Ishikawa (cell line): Measurements from ENCODE around the gene RNF157.

ENCODE experiments used
- CEBPB ChIP-seq: IDR thresholded peaks from 2 replicates; pipeline ENCODE4 v1.6.1; 2012
- CREB1 ChIP-seq: IDR thresholded peaks from 2 replicates; pipeline ENCODE4 v1.6.1; 2012; ENCODE audit warnings: low read depth
- EP300 ChIP-seq: IDR thresholded peaks from 2 replicates; pipeline ENCODE4 v1.6.1; 2012; ENCODE audit warnings: borderline replicate concordance
- MAX ChIP-seq: IDR thresholded peaks from 2 replicates; pipeline ENCODE4 v1.6.1; 2012
- RAD21 ChIP-seq: IDR thresholded peaks from 2 replicates; pipeline ENCODE4 v1.6.1; 2012; ENCODE audit warnings: low read depth
- TCF12 ChIP-seq: IDR thresholded peaks from 2 replicates; pipeline ENCODE4 v1.6.1; 2012; ENCODE audit warnings: low read depth
- TEAD4 ChIP-seq: IDR thresholded peaks from 2 replicates; pipeline ENCODE4 v1.6.1; 2012
- USF1 ChIP-seq: IDR thresholded peaks from 2 replicates; pipeline ENCODE4 v1.6.1; 2012
- YY1 ChIP-seq: IDR thresholded peaks from 2 replicates; pipeline ENCODE4 v1.6.1; 2012; ENCODE audit warnings: low read depth
- ZBTB7A ChIP-seq: IDR thresholded peaks from 2 replicates; pipeline ENCODE4 v1.6.1; 2012; ENCODE audit warnings: low read depth
- TF ChIP-seq, protein P1 (sequence below): IDR thresholded peaks from 2 replicates; pipeline ENCODE4 v1.6.1; 2012; ENCODE audit warnings: low read depth, mild to moderate bottlenecking

DNA sequence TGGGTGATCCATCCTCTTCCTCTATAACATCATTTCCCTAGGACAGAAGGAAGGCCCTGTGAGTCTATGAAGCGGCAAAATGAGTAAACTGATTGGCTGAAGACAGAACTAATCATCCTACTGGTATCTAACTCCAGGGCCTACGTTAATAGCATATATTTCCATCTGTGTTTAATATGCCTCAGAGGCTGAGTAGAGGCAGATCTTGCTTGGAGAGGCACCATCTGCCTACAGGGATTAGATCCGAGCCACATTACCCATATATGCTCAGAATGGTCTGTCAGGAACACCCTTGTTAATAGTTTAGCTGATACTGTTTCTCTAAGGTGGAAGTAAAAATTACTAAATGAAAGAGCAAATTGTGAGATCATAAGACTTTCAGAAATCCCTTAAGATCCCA lies 86.0 kb downstream of the RNF157 start:
- no peak for TF ChIP-seq YY1
- no peak for TF ChIP-seq EP300
- no peak for TF ChIP-seq TEAD4
- TF ChIP-seq CREB1: no peak
- no peak for TF ChIP-seq ZBTB7A
- TF ChIP-seq, protein P1, sequence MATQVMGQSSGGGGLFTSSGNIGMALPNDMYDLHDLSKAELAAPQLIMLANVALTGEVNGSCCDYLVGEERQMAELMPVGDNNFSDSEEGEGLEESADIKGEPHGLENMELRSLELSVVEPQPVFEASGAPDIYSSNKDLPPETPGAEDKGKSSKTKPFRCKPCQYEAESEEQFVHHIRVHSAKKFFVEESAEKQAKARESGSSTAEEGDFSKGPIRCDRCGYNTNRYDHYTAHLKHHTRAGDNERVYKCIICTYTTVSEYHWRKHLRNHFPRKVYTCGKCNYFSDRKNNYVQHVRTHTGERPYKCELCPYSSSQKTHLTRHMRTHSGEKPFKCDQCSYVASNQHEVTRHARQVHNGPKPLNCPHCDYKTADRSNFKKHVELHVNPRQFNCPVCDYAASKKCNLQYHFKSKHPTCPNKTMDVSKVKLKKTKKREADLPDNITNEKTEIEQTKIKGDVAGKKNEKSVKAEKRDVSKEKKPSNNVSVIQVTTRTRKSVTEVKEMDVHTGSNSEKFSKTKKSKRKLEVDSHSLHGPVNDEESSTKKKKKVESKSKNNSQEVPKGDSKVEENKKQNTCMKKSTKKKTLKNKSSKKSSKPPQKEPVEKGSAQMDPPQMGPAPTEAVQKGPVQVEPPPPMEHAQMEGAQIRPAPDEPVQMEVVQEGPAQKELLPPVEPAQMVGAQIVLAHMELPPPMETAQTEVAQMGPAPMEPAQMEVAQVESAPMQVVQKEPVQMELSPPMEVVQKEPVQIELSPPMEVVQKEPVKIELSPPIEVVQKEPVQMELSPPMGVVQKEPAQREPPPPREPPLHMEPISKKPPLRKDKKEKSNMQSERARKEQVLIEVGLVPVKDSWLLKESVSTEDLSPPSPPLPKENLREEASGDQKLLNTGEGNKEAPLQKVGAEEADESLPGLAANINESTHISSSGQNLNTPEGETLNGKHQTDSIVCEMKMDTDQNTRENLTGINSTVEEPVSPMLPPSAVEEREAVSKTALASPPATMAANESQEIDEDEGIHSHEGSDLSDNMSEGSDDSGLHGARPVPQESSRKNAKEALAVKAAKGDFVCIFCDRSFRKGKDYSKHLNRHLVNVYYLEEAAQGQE: no peak
- no peak for TF ChIP-seq MAX
- TF ChIP-seq CEBPB: no peak
- no peak for TF ChIP-seq RAD21
- no peak for TF ChIP-seq USF1
- no peak for TF ChIP-seq TCF12
